GM06990 (cell line): ENCODE results near the gene ITGB5.

Experiments used
- DNase-seq: peaks from one replicate; pipeline ENCODE4 v3.0.0-alpha.2; 2011; ENCODE audit not compliant: insufficient read length; ENCODE audit errors: extremely low read depth
- H3K27me3 ChIP-seq: replicated peaks from 2 replicates; pipeline ENCODE4 v1.6.0; 2011; ENCODE audit warnings: low read length; ENCODE audit not compliant: control insufficient read depth, insufficient read depth
- H3K36me3 ChIP-seq: 2 replicates; pipeline ENCODE4 v1.5.1; 2011; ENCODE audit warnings: low read length; ENCODE audit not compliant: control insufficient read depth, insufficient read depth
- H3K4me3 ChIP-seq: replicated peaks from 2 replicates; pipeline ENCODE4 v1.5.1; 2011; ENCODE audit warnings: low read depth, mild to moderate bottlenecking, control low read depth, low read length
- TF ChIP-seq, protein P1 (sequence below): IDR thresholded peaks from 2 replicates; pipeline ENCODE4 v1.5.1; 2011; ENCODE audit warnings: low read length, control low read depth, mild to moderate bottlenecking, inconsistent platforms; ENCODE audit not compliant: insufficient read depth, poor library complexity, severe bottlenecking

The ITGB5 gene

DNA sequence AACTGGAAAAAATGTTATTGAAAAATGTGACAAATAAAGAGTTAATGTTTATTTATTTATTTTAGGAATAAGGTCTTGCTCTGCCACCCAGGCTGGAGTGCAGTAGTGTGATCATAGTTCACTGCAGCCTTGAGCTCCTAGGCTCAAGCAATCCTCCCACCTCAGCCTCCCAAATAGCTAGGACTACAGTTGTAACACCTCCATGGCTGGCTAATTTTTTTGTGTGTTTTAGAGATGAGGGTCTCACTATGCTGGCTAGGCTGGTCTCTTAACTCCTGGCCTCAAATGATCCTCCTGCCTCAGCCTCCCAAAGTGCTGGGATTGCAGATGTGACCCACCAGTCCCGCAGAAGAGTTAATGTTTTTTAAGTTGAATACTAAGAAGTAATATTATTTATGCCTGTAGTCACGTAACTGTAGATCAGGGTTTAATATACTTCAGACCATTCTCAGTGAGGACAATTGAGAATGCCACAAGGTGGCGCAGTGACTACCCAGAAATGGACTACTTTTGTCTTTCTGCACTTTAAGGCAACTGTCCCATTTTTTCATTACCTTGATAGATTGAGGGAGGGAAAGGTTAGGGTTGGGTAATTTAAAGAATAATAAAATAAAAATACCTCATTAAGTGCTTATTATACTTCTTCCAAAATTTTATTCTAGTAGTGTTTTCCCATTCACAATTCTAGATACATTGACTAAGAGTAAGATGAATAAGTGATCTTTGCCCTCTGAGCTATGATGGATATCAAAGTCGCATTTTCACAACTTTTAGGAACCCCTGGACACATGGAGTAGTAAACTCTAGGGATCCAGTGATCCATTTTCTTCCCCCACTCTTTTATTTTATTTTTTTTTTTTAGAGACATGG is 41.4 kb upstream of the ITGB5 start:
- Histone ChIP-seq H3K36me3 (no peaks in the 10 kb centered on the region), H3K4me3 (no peak overlapping the region), H3K27me3 (no peaks in the 10 kb centered on the region)
- TF ChIP-seq, protein P1, sequence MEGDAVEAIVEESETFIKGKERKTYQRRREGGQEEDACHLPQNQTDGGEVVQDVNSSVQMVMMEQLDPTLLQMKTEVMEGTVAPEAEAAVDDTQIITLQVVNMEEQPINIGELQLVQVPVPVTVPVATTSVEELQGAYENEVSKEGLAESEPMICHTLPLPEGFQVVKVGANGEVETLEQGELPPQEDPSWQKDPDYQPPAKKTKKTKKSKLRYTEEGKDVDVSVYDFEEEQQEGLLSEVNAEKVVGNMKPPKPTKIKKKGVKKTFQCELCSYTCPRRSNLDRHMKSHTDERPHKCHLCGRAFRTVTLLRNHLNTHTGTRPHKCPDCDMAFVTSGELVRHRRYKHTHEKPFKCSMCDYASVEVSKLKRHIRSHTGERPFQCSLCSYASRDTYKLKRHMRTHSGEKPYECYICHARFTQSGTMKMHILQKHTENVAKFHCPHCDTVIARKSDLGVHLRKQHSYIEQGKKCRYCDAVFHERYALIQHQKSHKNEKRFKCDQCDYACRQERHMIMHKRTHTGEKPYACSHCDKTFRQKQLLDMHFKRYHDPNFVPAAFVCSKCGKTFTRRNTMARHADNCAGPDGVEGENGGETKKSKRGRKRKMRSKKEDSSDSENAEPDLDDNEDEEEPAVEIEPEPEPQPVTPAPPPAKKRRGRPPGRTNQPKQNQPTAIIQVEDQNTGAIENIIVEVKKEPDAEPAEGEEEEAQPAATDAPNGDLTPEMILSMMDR = peak; percentile 73
- peak; percentile 23 for DNase-seq

DNA sequence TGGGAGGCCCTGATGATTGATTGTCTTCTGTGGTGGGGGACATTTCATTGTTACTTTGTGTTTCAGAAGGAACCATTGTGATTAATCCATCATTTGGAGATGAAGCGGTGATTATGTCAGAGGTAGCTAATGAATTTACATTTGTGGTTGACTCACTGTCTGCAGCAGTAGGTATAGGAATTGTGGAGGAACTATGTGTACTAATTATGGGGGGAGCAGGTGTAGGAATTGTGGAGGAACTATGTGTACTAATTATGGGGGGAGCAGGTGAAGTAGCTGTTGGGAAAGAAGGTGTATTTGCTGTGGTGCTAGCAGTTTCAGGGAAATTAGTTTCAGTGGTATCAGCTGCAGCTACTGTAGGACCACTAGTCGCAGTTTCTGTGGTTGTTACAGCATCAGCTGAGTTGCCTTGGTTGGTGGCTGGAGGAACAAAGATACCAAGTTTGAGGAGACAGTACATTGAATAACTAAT is 40.4 kb upstream of the ITGB5 start:
- TF ChIP-seq, protein P1 = no peak
- Histone ChIP-seq H3K4me3 (no peak overlapping the region), H3K36me3 (no peaks in the 10 kb centered on the region), H3K27me3 (no peaks in the 10 kb centered on the region)
- DNase-seq = peak; percentile 7

DNA sequence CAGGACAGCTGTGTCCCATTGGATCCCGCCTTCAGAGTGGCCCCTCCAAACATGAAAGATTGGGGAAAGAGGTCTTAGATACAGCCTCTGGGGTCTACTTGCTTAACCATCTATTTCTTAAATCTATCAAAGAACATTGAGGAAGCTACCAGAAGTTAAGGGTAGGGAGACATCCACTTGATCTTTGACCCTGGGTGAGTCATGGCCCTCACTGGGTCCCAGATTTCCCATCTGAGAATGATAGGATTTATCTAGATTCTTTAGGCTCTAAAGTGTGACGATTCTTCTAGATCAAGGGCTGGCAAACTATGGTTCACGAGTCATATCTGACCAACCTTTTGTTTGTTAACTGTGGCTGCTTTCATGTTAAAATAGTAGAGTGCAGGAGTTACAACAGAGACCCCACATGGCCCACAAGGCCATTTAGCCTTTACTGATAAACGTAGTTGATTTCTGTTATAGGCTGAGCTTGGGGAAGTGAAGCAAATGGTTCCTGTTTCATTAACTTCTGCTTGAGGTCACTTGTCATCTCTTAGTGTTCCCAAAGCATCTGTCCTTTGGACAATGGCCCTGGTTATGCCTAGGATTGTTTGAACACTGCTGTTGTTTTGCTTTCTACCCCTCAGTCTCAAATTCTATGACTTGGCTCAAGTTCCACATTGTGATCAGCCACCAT is 39.4 kb upstream of the ITGB5 start:
- TF ChIP-seq, protein P1 = no peak
- DNase-seq = no peak
- Histone ChIP-seq H3K36me3 (no peaks in the 10 kb centered on the region), H3K4me3 (no peak overlapping the region), H3K27me3 (no peaks in the 10 kb centered on the region)

DNA sequence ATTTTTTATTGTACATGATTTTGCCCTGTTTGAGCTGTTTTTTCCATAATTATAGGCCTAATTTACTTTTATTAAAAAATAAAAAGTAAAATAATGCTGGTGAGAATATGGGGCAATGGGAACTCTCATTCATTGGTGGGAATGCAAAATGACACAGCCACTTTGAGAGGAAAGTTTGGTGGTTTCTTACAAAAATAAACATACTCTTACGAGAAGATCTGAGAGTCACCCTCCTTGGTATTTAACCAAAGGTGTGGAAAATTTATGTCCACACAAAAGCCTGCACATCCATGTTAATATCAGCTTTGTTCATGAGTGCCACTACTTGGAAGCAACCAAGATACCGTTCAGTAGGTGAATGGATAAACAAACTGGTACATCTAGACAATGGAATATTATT is 37.6 kb upstream of the ITGB5 start:
- no peaks in the 10 kb centered on the region for H3K36me3 ChIP-seq
- H3K4me3 ChIP-seq = no peak overlapping the region
- H3K27me3 ChIP-seq = no peaks in the 10 kb centered on the region
- DNase-seq = no peak
- TF ChIP-seq, protein P1 = no peak

DNA sequence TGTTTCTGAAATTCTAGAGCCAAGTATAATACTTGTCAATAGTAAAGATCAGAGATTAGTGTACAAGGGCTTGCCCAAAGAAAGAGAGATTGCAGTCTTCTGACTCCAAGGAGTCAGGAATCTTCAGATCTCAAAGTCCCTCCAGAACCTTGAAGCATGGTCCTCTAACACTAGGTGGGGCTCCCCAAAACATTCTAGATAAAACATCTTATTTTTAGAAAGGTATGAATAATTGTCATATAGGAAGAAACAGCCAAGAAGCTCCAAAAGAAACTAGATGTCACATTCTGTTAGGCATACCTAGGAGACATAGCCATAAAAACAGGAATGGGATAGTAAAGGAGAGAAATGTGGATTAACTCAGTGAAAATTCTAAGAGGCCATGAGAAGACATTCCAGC is 36.7 kb upstream of the ITGB5 start:
- TF ChIP-seq, protein P1 = peak; percentile 15
- no peaks in the 10 kb centered on the region for H3K36me3 ChIP-seq
- no peak for DNase-seq
- H3K4me3 ChIP-seq = no peak overlapping the region
- no peaks in the 10 kb centered on the region for H3K27me3 ChIP-seq
